CD4-positive, CD25-positive, alpha-beta regulatory T cell (primary cell): ENCODE measurements around the gene PIK3C2G. TPM values are rescaled to one million over a fixed set of nuclear protein-coding genes. Genes with fewer than 3 reads are reported as not detected.

Experiments used
- ATAC-seq, 2 donors: fragments of 150-1000 bp; cut with Tn5 transposase; one replicate each; pipeline ENCODE4 v1.10.0; 2021; ENCODE audit warnings: low read depth in 2 of 2, moderate number of reproducible peaks in 2 of 2, moderate library complexity in 1 of 2
- DNase-seq, 3 donors: peaks; one replicate each; pipeline versions ENCODE4 v3.0.0 to v3.0.0-alpha.2; 2012 to 2022; ENCODE audit warnings: mixed read lengths in 1 of 3
- H3K27ac ChIP-seq: one replicate; pipeline ENCODE4 v1.7.0; 2013; ENCODE audit warnings: mild to moderate bottlenecking, low read length; ENCODE audit not compliant: insufficient read depth, poor library complexity, severe bottlenecking
- H3K27me3 ChIP-seq: one replicate; pipeline ENCODE4 v1.7.0; 2013; ENCODE audit warnings: low read length; ENCODE audit not compliant: control insufficient read depth, insufficient read depth
- H3K36me3 ChIP-seq: one replicate; pipeline ENCODE4 v1.7.0; 2013; ENCODE audit warnings: mild to moderate bottlenecking, low read length, moderate library complexity; ENCODE audit not compliant: control insufficient read depth, insufficient read depth
- H3K4me1 ChIP-seq: 2 replicates; pipeline ENCODE4 v1.7.0; 2013; ENCODE audit warnings: mild to moderate bottlenecking, low read length; ENCODE audit not compliant: insufficient read depth, control insufficient read depth, poor library complexity, severe bottlenecking
- H3K4me3 ChIP-seq: one replicate; pipeline ENCODE4 v1.7.0; 2013; ENCODE audit warnings: low read depth, mild to moderate bottlenecking, low read length, moderate library complexity
- H3K9me3 ChIP-seq, 2 experiments: 1 replicate in 1 of 2; 2 replicates in 1 of 2; pipeline ENCODE4 v1.7.0; 2013; ENCODE audit warnings: low read length in 2 of 2, mild to moderate bottlenecking in 1 of 2, moderate library complexity in 1 of 2; ENCODE audit not compliant: control insufficient read depth in 2 of 2
- H3K27ac Mint-ChIP-seq, 3 donors: one replicate each; pipeline ENCODE4 v1.8.0; 2020 to 2022; ENCODE audit warnings: mild to moderate bottlenecking in 3 of 3, mixed read lengths in 3 of 3, moderate library complexity in 2 of 3
- H3K27me3 Mint-ChIP-seq: one replicate; pipeline ENCODE4 v1.8.0; 2022; ENCODE audit warnings: mild to moderate bottlenecking, mixed read lengths
- H3K36me3 Mint-ChIP-seq: one replicate; pipeline ENCODE4 v1.8.0; 2020; ENCODE audit warnings: mixed read lengths
- H3K4me1 Mint-ChIP-seq, 4 donors: one replicate each; pipeline ENCODE4 v1.8.0; 2020 to 2022; ENCODE audit warnings: mixed read lengths in 4 of 4, mild to moderate bottlenecking in 1 of 4
- H3K4me3 Mint-ChIP-seq, 4 donors: one replicate each; pipeline ENCODE4 v1.8.0; 2020 to 2022; ENCODE audit warnings: mild to moderate bottlenecking in 4 of 4, mixed read lengths in 4 of 4, moderate library complexity in 3 of 4
- H3K9me3 Mint-ChIP-seq, 7 donors: one replicate each; pipeline ENCODE4 v1.8.0; 2020 to 2022; ENCODE audit warnings: mixed read lengths in 7 of 7, mild to moderate bottlenecking in 3 of 7, moderate library complexity in 2 of 7
- polyA plus RNA-seq, 4 donors: library from polyadenylated mRNA; unstranded; fragments of 300-500 nt; fragmentation: Illumina TruSeq; gene quantifications; one replicate each; pipeline ENCODE4 v1.2.3, GENCODE V29; 2021
- total RNA-seq: library from RNA; stranded (reverse); gene quantifications from one replicate; pipeline ENCODE4 v1.2.3, GENCODE V29; 2022

PIK3C2G gene
- total and polyA plus RNA-seq, 5 donors from 2014 or later: not detected

DNA sequence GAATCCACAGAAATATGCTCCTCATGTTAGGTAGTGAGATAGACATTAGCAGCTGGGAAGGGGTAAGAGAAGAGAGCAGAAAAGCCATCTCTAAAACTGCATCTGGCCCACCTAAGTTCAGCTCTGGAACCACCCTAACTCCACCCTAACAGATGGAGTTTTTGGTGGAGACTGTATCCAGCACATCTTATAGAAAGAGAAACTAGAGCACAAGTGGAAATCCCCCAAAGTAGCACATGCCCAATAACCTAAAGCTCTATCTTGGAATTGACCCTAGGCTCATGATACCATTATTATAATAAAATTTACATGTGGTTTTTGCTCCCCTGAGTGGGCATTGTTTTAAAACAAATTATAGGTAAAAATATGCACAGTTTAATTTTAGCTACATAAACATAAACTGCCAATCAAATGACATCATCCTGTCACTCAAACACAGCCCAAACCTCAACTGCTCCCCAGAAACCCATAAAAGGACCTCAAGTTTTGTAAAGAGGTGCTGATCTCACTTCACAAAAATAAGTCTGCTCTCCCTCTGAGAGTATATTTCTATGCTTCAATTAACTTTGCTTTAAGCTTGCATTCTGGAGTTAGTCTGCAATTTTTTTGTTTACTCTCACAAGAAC, 206.4 kb downstream of the PIK3C2G start:
- H3K27ac ChIP-seq: no peak overlapping the region
- Mint-ChIP-seq H3K27me3 (no peaks in the 10 kb centered on the region), H3K9me3 (peaks cover 0 to 6% (median 3%) of the 10 kb centered on the region in 7 donors), H3K4me3 (no peak overlapping the region), H3K36me3 (no peaks in the 10 kb centered on the region), H3K4me1 (no peaks in the 10 kb centered on the region), H3K27ac (no peak overlapping the region)
- H3K4me1 ChIP-seq: no peaks in the 10 kb centered on the region
- DNase-seq (no peak), ATAC-seq (no peak)
- no peaks in the 10 kb centered on the region for H3K27me3 ChIP-seq
- no peak overlapping the region for H3K4me3 ChIP-seq
- H3K9me3 ChIP-seq: no peaks in the 10 kb centered on the region
- no peaks in the 10 kb centered on the region for H3K36me3 ChIP-seq

DNA sequence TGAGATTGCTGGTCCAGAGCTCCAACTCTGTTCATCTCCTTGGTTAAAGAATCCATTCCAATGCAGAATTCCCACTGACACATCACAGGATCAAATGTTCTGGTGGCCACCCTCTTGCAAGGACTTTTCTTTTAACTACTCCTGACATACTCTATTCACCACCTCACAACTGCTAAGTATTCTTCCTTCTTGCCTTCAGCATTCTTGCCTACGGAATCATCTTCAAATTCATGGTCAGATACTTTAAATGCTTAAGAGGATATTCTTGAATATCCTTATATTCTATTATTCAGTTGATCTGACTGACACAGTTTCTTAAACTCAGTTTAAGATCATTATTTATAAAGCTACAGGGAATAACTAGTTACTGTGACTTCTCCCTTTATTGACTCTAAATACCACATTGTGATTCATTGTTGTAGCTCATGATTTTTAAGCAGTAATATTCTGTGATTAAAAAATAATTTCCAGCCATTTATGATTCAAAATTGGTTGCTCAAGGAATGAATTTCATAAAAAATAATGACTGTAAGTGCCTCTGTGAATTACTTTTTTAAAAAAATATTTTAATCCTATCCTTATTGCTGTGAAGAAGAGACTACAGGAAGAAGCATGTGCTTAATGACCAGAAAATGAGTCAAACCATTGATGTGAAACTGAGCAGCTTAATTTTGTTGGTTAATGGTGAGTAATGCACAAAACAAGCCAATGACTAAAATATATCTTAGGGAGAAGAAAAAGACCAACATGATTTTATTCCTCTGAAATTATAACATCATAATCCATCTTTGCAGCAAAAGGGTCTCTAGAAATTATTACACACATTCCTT, 207.1 kb downstream of the PIK3C2G start:
- Histone ChIP-seq H3K27ac (no peak overlapping the region), H3K36me3 (no peaks in the 10 kb centered on the region), H3K4me3 (no peak overlapping the region), H3K9me3 (no peaks in the 10 kb centered on the region), H3K4me1 (no peaks in the 10 kb centered on the region), H3K27me3 (no peaks in the 10 kb centered on the region)
- Mint-ChIP-seq H3K4me3 (no peak overlapping the region), H3K4me1 (no peaks in the 10 kb centered on the region), H3K27ac (no peak overlapping the region), H3K36me3 (no peaks in the 10 kb centered on the region), H3K9me3 (peaks cover 0 to 6% (median 3%) of the 10 kb centered on the region in 7 donors), H3K27me3 (no peaks in the 10 kb centered on the region)
- DNase-seq (no peak), ATAC-seq (no peak)

GRCh38 chr12:18470251-18470650, 208.9 kb downstream of the PIK3C2G start:
- no peak overlapping the region for H3K4me3 Mint-ChIP-seq
- Histone ChIP-seq H3K4me1 (no peaks in the 10 kb centered on the region), H3K27me3 (no peaks in the 10 kb centered on the region), H3K4me3 (no peak overlapping the region), H3K9me3 (no peaks in the 10 kb centered on the region), H3K27ac (no peak overlapping the region), H3K36me3 (no peaks in the 10 kb centered on the region)
- H3K27me3 Mint-ChIP-seq: no peaks in the 10 kb centered on the region
- no peak for DNase-seq
- H3K9me3 Mint-ChIP-seq: peaks cover 0 to 5% (median 4%) of the 10 kb centered on the region in 7 donors
- H3K27ac Mint-ChIP-seq: no peak overlapping the region
- H3K36me3 Mint-ChIP-seq: no peaks in the 10 kb centered on the region
- ATAC-seq: no peak
- H3K4me1 Mint-ChIP-seq: no peaks in the 10 kb centered on the region

DNA sequence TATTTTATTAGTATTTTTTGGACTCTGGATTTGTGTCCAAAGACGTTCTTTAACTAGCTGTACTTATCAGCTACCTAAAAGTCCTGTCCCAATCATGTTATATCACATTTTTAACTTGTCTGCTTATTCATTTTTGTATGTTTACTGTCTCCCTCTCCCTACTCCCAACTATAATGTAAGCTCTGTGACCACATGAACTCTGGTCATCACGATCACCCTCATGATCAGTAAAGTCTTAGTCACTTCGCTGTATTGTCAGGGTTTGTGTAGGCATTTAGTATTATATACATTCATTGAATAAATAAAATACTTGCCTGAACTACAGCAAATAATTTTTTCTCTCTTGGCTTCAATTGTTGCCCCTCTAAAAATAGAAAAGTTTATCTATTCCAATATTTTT, 211.0 kb downstream of the PIK3C2G start:
- Mint-ChIP-seq H3K36me3 (no peaks in the 10 kb centered on the region), H3K4me3 (no peak overlapping the region), H3K4me1 (no peaks in the 10 kb centered on the region), H3K27ac (no peak overlapping the region), H3K27me3 (no peaks in the 10 kb centered on the region), H3K9me3 (peaks cover 0 to 12% (median 4%) of the 10 kb centered on the region in 7 donors)
- DNase-seq: no peak
- Histone ChIP-seq H3K9me3 (no peaks in the 10 kb centered on the region), H3K27me3 (no peaks in the 10 kb centered on the region), H3K4me1 (no peaks in the 10 kb centered on the region), H3K27ac (no peak overlapping the region), H3K4me3 (no peak overlapping the region), H3K36me3 (no peaks in the 10 kb centered on the region)
- ATAC-seq: no peak

GRCh38 chr12:18472806-18473205, 211.5 kb downstream of the PIK3C2G start:
- Histone ChIP-seq H3K36me3 (no peaks in the 10 kb centered on the region), H3K27ac (no peak overlapping the region), H3K9me3 (no peaks in the 10 kb centered on the region), H3K27me3 (no peaks in the 10 kb centered on the region), H3K4me3 (no peak overlapping the region), H3K4me1 (no peaks in the 10 kb centered on the region)
- H3K9me3 Mint-ChIP-seq: peaks cover 0 to 12% (median 4%) of the 10 kb centered on the region in 7 donors
- no peaks in the 10 kb centered on the region for H3K4me1 Mint-ChIP-seq
- DNase-seq: no peak
- no peak overlapping the region for H3K27ac Mint-ChIP-seq
- H3K36me3 Mint-ChIP-seq: no peaks in the 10 kb centered on the region
- ATAC-seq: no peak
- no peaks in the 10 kb centered on the region for H3K27me3 Mint-ChIP-seq
- H3K4me3 Mint-ChIP-seq: no peak overlapping the region

DNA sequence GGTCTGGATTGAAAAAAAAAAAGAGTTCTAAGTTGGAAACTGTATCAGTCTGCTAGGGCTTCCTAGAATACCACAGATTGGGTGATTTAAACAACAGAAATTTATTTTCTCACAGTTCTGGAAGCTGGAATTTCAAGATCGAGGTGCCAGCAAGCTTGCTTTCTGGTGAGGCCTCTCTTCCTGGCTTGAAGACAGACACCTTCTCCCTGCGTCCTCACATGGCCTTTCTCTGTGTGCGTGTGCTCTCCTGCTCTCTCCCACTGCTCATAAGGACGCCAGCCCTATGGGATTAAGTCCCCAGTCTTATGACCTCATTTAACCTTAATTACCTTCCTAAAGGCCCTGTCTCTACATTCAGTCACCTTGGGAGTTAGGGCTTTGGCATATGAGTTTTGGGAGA, 215.5 kb downstream of the PIK3C2G start:
- H3K36me3 ChIP-seq: no peaks in the 10 kb centered on the region
- no peak overlapping the region for H3K27ac ChIP-seq
- no peak overlapping the region for H3K4me3 ChIP-seq
- no peaks in the 10 kb centered on the region for H3K27me3 Mint-ChIP-seq
- H3K36me3 Mint-ChIP-seq: no peaks in the 10 kb centered on the region
- peaks cover 0 to 9% (median 2%) of the 10 kb centered on the region in 7 donors for H3K9me3 Mint-ChIP-seq
- no peak for ATAC-seq
- H3K4me1 Mint-ChIP-seq: no peaks in the 10 kb centered on the region
- no peak overlapping the region for H3K4me3 Mint-ChIP-seq
- H3K27ac Mint-ChIP-seq: no peak overlapping the region
- no peaks in the 10 kb centered on the region for H3K9me3 ChIP-seq
- no peaks in the 10 kb centered on the region for H3K27me3 ChIP-seq
- no peak for DNase-seq
- H3K4me1 ChIP-seq: no peaks in the 10 kb centered on the region

DNA sequence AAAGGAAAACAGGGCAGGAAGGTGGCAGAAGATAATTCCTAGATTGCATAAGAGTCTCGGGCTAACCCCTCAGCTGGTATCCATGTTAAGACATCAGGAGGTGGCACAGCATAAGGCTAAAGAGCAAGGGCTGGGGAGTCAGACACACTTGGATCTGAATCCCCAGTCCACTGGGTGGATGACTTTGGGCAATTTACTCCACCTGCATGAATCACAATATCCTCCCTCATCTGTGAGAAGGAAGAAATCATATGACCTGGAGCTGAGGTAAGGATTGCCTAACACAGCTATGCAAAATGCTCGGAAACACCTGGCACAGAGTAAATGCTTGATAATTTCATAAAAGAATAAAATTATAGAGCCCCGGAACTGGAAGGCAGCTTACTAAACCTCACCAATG, 217.9 kb downstream of the PIK3C2G start:
- Mint-ChIP-seq H3K4me1 (no peaks in the 10 kb centered on the region), H3K36me3 (no peaks in the 10 kb centered on the region), H3K27ac (no peak overlapping the region), H3K9me3 (peaks cover 0 to 14% (median 4%) of the 10 kb centered on the region in 7 donors), H3K27me3 (peaks cover 1% of the 10 kb centered on the region), H3K4me3 (no peak overlapping the region)
- DNase-seq (no peak), ATAC-seq (no peak)
- H3K36me3 ChIP-seq: no peaks in the 10 kb centered on the region
- no peaks in the 10 kb centered on the region for H3K27me3 ChIP-seq
- no peak overlapping the region for H3K27ac ChIP-seq
- no peak overlapping the region for H3K4me3 ChIP-seq
- no peaks in the 10 kb centered on the region for H3K9me3 ChIP-seq
- no peaks in the 10 kb centered on the region for H3K4me1 ChIP-seq
